Measurements from ENCODE around the gene CD47.

Gene CD47

DNA sequence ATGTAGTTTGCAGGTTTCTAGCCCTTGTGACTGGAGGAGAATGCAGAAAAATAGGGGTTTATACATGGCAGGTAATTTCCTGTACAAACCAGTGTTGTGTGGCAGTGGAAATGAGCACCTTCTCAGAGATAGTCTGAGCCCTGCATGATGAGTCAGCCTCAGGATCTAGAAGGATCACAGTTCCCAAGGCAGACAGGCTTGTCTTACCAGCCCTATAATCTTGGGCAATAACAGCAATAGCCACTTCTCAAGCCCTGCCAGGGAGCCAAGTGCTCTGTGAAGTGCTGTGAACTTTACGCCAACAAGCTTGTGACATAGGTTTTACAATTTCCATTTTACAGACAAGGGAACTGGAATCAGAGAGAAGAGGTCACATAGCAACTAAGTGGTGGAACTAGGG, 89.4 kb downstream of the CD47 start:
- Histone ChIP-seq H3K4me1 (peaks cover 4% of the 10 kb centered on the region), H3K36me3 (no peaks in the 10 kb centered on the region), H3K4me3 (ENCODE audit: low read depth, low read length) (no peak overlapping the region), H3K27me3 (no peaks in the 10 kb centered on the region), H3K9me3 (no peaks in the 10 kb centered on the region)
- no peak for DNase-seq
- TF ChIP-seq, protein P1, sequence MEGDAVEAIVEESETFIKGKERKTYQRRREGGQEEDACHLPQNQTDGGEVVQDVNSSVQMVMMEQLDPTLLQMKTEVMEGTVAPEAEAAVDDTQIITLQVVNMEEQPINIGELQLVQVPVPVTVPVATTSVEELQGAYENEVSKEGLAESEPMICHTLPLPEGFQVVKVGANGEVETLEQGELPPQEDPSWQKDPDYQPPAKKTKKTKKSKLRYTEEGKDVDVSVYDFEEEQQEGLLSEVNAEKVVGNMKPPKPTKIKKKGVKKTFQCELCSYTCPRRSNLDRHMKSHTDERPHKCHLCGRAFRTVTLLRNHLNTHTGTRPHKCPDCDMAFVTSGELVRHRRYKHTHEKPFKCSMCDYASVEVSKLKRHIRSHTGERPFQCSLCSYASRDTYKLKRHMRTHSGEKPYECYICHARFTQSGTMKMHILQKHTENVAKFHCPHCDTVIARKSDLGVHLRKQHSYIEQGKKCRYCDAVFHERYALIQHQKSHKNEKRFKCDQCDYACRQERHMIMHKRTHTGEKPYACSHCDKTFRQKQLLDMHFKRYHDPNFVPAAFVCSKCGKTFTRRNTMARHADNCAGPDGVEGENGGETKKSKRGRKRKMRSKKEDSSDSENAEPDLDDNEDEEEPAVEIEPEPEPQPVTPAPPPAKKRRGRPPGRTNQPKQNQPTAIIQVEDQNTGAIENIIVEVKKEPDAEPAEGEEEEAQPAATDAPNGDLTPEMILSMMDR (IDR thresholded peaks at IDR 0.05; ENCODE audit: low read depth, low read length): no peak

GRCh38 chr3:107999215-107999775, 91.5 kb downstream of the CD47 start:
- peaks cover 4% of the 10 kb centered on the region; the same call in 1 of the 2 replicates for H3K4me1 ChIP-seq
- H3K4me3 ChIP-seq (ENCODE audit: low read depth, low read length): no peak overlapping the region
- DNase-seq: no peak

DNA sequence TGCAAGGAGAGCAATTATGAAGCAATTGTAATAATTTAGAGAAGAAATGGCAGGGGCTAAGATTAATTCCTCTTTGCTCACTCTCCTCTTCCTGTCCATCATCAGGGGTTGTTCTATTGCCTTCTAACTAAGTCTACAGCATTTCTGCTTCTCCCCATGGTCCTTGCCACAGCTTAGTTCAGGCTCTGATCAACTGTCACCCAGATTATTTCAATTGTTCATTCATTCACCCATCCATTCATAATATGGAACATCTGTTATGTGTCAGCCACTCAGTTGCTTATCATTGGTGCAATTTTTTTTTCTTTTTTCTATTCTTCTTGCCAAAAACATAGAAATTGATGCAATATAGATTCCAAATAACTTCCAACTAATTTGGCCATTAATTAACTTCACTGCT, 93.2 kb downstream of the CD47 start:
- H3K36me3 ChIP-seq: no peaks in the 10 kb centered on the region
- no peak overlapping the region for H3K4me3 ChIP-seq (ENCODE audit: low read depth, low read length)
- no peaks in the 10 kb centered on the region for H3K9me3 ChIP-seq
- no peak for DNase-seq
- no peaks in the 10 kb centered on the region for H3K27me3 ChIP-seq
- H3K4me1 ChIP-seq: peaks cover 9% of the 10 kb centered on the region
- TF ChIP-seq, protein P1 (IDR thresholded peaks at IDR 0.05; ENCODE audit: low read depth, low read length): no peak

More at GRCh38 chr3:107999215-107999775, 91.5 kb downstream of the CD47 start:
- Histone ChIP-seq H3K36me3 (no peaks in the 10 kb centered on the region), H3K9me3 (no peaks in the 10 kb centered on the region), H3K27me3 (no peaks in the 10 kb centered on the region)
- TF ChIP-seq, protein P1 (IDR thresholded peaks at IDR 0.05; ENCODE audit: low read depth, low read length): no peak

DNA sequence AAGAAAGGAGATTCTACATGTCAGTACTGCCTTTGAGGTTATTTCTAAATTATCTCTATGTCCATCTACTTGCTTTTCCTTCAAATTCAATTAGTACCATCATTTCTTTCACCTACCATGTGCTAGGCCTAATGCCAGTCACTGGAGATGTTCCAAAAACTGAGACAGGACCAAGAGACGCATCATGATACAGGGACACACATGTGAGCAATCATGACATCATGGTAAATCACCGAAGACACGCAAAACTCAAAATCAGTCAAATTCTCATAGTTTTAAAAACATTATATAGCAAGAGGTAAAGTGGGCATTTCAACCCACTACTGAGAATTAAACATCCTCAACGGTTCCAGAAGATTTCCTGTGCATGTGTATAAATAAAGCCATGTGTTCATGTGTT, 95.0 kb downstream of the CD47 start:
- no peaks in the 10 kb centered on the region for H3K27me3 ChIP-seq
- no peaks in the 10 kb centered on the region for H3K9me3 ChIP-seq
- TF ChIP-seq, protein P1 (IDR thresholded peaks at IDR 0.05; ENCODE audit: low read depth, low read length): no peak
- H3K4me3 ChIP-seq (ENCODE audit: low read depth, low read length): no peak overlapping the region
- peaks cover 16% of the 10 kb centered on the region for H3K4me1 ChIP-seq
- H3K36me3 ChIP-seq: no peaks in the 10 kb centered on the region
- no peak for DNase-seq

GRCh38 chr3:107994956-107995715, 95.7 kb downstream of the CD47 start:
- no peak for DNase-seq
- TF ChIP-seq, protein P1 (IDR thresholded peaks at IDR 0.05; ENCODE audit: low read depth, low read length): no peak
- Histone ChIP-seq H3K27me3 (no peaks in the 10 kb centered on the region), H3K9me3 (no peaks in the 10 kb centered on the region), H3K4me1 (peaks cover 23% of the 10 kb centered on the region), H3K36me3 (no peaks in the 10 kb centered on the region), H3K4me3 (ENCODE audit: low read depth, low read length) (no peak overlapping the region)

GRCh38 chr3:107994181-107994580, 96.7 kb downstream of the CD47 start:
- Histone ChIP-seq H3K4me3 (ENCODE audit: low read depth, low read length) (no peak overlapping the region), H3K36me3 (no peaks in the 10 kb centered on the region), H3K9me3 (no peaks in the 10 kb centered on the region), H3K27me3 (no peaks in the 10 kb centered on the region), H3K4me1 (peaks cover 31% of the 10 kb centered on the region)
- TF ChIP-seq, protein P1 (IDR thresholded peaks at IDR 0.05; ENCODE audit: low read depth, low read length): no peak
- DNase-seq: no peak
